ENCODE data around the gene KRTAP4-7. TPM values are rescaled to one million over a fixed set of nuclear protein-coding genes. Genes with fewer than 3 reads are reported as not detected.
"Not testable (repeated sequence)": the region's sequence is repeated elsewhere in the genome, so short reads cannot be mapped to it uniquely, and the experiment has no call there.

Gene KRTAP4-7
- total RNA-seq, 2 donors from 2014 or later: not detected

- no peaks in the 10 kb centered on the region for H3K36me3 ChIP-seq
- no peak overlapping the region for H3K4me3 ChIP-seq
- H3K9me3 ChIP-seq: no peaks in the 10 kb centered on the region
- intact Hi-C loops (cut with DNase I): no loop called here
- no peak for TF ChIP-seq CTCF (IDR thresholded peaks at IDR 0.05)
- no peak for DNase-seq
- H3K27me3 ChIP-seq: no peaks in the 10 kb centered on the region
- no peak overlapping the region for H3K27ac ChIP-seq
- no peak overlapping the region for H3K9ac ChIP-seq (ENCODE audit: low read depth in 2 of 2, low read length in 2 of 2)
- H3K4me1 ChIP-seq: no peaks in the 10 kb centered on the region
Measured at GRCh38 chr17:41107941-41108450, 24.0 kb downstream of the KRTAP4-7 start.

- H3K9ac ChIP-seq (ENCODE audit: low read depth in 2 of 2, low read length in 2 of 2); H3K27ac ChIP-seq; intact Hi-C loops (cut with DNase I); H3K27me3 ChIP-seq; H3K36me3 ChIP-seq; H3K4me3 ChIP-seq; H3K4me1 ChIP-seq; H3K9me3 ChIP-seq; DNase-seq: not testable (repeated sequence)
Measured at GRCh38 chr17:41108728-41109386, 24.9 kb downstream of the KRTAP4-7 start.

GRCh38 chr17:41111151-41111885 is 27.4 kb downstream of the KRTAP4-7 start:
- Histone ChIP-seq H3K27ac (no peak overlapping the region), H3K4me1 (no peaks in the 10 kb centered on the region), H3K9ac (ENCODE audit: low read depth in 2 of 2, low read length in 2 of 2) (no peak overlapping the region), H3K27me3 (no peaks in the 10 kb centered on the region), H3K36me3 (no peaks in the 10 kb centered on the region), H3K4me3 (no peak overlapping the region), H3K9me3 (no peaks in the 10 kb centered on the region)
- no peak for TF ChIP-seq CTCF (IDR thresholded peaks at IDR 0.05)
- DNase-seq: no peak
- intact Hi-C loops (cut with DNase I): no loop called here

- no peaks in the 10 kb centered on the region for H3K27me3 ChIP-seq
- no peaks in the 10 kb centered on the region for H3K36me3 ChIP-seq
- intact Hi-C loops (cut with DNase I): no loop called here
- H3K4me1 ChIP-seq: no peaks in the 10 kb centered on the region
- H3K27ac ChIP-seq: no peak overlapping the region
- TF ChIP-seq CTCF (IDR thresholded peaks at IDR 0.05): no peak
- H3K9me3 ChIP-seq: no peaks in the 10 kb centered on the region
- H3K4me3 ChIP-seq: no peak overlapping the region
- no peak overlapping the region for H3K9ac ChIP-seq (ENCODE audit: low read depth in 2 of 2, low read length in 2 of 2)
- DNase-seq: no peak
Measured at GRCh38 chr17:41116297-41116696, 32.3 kb downstream of the KRTAP4-7 start.

- H3K4me1 ChIP-seq; H3K36me3 ChIP-seq; DNase-seq; H3K9ac ChIP-seq (ENCODE audit: low read depth in 2 of 2, low read length in 2 of 2); intact Hi-C loops (cut with DNase I); H3K4me3 ChIP-seq; H3K9me3 ChIP-seq; H3K27ac ChIP-seq; H3K27me3 ChIP-seq: not testable (repeated sequence)
Measured at GRCh38 chr17:41117846-41118386, 34.0 kb downstream of the KRTAP4-7 start, which contains the start of gene KRTAP4-11. KRTAP4-11 (minus strand) TSS chr17:41118373; CDS start chr17:41118315, 58 bp downstream.

- intact Hi-C loops (cut with DNase I): no loop called here
- H3K27ac ChIP-seq: no peak overlapping the region
- no peak overlapping the region for H3K9ac ChIP-seq (ENCODE audit: low read depth in 2 of 2, low read length in 2 of 2)
- no peaks in the 10 kb centered on the region for H3K4me1 ChIP-seq
- H3K27me3 ChIP-seq: no peaks in the 10 kb centered on the region
- no peaks in the 10 kb centered on the region for H3K36me3 ChIP-seq
- DNase-seq: no peak
- H3K9me3 ChIP-seq: no peaks in the 10 kb centered on the region
- TF ChIP-seq CTCF (IDR thresholded peaks at IDR 0.05): no peak
- no peak overlapping the region for H3K4me3 ChIP-seq
Measured at GRCh38 chr17:41118721-41119120, 34.8 kb downstream of the KRTAP4-7 start.

- DNase-seq; H3K27me3 ChIP-seq; H3K4me3 ChIP-seq; H3K9me3 ChIP-seq; H3K27ac ChIP-seq; H3K4me1 ChIP-seq; H3K36me3 ChIP-seq; H3K9ac ChIP-seq (ENCODE audit: low read depth in 2 of 2, low read length in 2 of 2); intact Hi-C loops (cut with DNase I): not testable (repeated sequence)
Measured at GRCh38 chr17:41119696-41120690, 36.0 kb downstream of the KRTAP4-7 start.
